Pulmonary artery endothelial cell (primary cell): ENCODE data around the gene LRRTM4. TPM values are rescaled to one million over a fixed set of nuclear protein-coding genes. Genes with fewer than 3 reads are reported as not detected.
"Not testable (repeated sequence)": the region's sequence is repeated elsewhere in the genome, so short reads cannot be mapped to it uniquely, and the experiment has no call there.

ENCODE experiments used
- DNase-seq: peaks from one replicate; pipeline ENCODE4 v3.0.0-alpha.2; 2011; ENCODE audit warnings: low read depth, low spot score
- total RNA-seq: library from RNA; depleted of rRNA; stranded (reverse); fragments of >200 nt; gene quantifications from 2 replicates; pipeline ENCODE4 v1.2.3, GENCODE V29; 2014

LRRTM4 gene
- total RNA-seq, 1 donor from 2014 or later = not detected

- DNase-seq = no peak
Observed at GRCh38 chr2:77179297-77179696, 342.9 kb downstream of the LRRTM4 start.

- DNase-seq = not testable (repeated sequence)
Observed at GRCh38 chr2:77175266-77175780, 346.9 kb downstream of the LRRTM4 start.

GRCh38 chr2:77169426-77169825, 352.8 kb downstream of the LRRTM4 start:
- DNase-seq = no peak

GRCh38 chr2:77164021-77164420, 358.2 kb downstream of the LRRTM4 start:
- DNase-seq = not testable (repeated sequence)

DNA sequence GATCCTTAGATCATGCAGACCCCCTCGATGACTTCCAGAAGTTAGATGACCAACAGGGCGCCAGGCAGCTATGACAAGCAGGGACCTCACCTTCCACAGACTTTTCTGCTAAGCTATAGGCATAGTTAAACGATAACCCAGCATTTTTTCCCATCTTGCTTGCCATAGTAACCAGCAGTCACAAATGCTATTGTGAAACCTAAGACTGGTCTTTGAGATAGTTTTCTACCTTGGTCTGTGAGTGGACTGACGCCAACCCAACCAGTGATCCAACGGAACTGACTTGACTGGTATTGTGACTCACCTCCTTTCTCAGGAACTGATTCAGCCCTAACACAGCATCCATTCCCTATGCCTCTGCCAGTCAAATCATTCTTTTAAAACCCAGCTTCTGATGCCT, 361.2 kb downstream of the LRRTM4 start:
- DNase-seq = no peak

GRCh38 chr2:77156599-77156998, 365.6 kb downstream of the LRRTM4 start:
- DNase-seq = no peak

GRCh38 chr2:77155511-77155910, 366.7 kb downstream of the LRRTM4 start:
- no peak for DNase-seq

DNA sequence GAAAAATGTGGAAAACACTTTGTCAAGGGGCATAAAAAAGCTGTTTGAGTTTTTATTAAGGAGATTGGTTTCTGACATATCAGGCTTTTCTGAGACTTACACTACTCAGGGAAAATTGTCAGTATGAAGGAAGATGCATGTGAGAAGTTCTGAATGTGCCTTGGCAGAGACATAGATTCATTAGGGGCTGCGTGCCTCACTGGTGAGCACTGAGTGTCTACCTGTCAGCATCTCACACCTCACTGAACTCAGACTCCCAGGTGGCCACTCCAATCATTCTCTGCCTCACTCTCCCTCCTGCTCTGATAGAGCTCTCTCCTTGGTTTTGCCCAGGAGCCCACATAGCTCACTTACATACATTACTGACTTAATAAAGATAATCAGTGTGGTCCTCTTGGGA, 372.6 kb downstream of the LRRTM4 start:
- no peak for DNase-seq

- DNase-seq = no peak
Observed at GRCh38 chr2:77147153-77147552, 375.0 kb downstream of the LRRTM4 start.

GRCh38 chr2:77144772-77145171, 377.4 kb downstream of the LRRTM4 start:
- DNase-seq = no peak

DNA sequence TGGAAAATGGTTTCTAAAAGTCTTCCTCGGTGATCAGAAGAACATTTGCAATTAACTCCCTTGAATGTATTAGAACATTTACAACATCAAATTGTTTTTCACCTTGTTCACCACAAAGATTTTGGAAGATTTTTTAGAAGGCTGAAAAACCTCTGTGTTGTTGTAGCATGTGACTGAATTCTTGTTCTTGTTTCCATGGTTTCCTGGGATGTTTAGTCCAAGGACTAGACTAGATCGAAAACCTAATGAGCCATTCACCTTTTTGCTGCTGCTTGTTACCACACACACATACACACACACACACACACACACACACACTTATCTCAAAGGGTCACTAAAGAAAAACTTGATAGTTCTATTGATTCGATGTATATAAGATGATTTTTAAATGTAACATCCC, 380.0 kb downstream of the LRRTM4 start:
- DNase-seq = no peak

DNA sequence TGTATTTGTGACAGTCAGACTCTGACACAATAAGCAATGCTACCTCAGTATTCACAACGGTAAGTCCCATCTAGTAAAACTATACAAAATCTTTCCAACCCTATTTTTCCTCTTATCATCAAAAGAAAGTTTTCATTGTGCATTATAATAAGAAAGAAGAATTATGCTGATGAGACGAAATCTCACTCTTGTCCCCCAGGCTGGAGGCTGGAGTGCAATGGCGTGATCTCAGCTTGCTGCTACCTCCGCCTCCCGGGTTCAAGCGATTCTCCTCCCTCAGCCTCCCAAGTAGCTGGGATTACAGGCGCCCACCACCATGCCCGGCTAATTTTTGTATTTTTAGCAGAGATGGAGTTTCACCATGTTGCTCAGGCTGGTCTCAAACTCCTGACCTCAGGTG, 393.7 kb downstream of the LRRTM4 start:
- not testable (repeated sequence) for DNase-seq

- no peak for DNase-seq
Observed at GRCh38 chr2:77127345-77127744, 394.8 kb downstream of the LRRTM4 start.

- DNase-seq = no peak
Observed at GRCh38 chr2:77121518-77121917, 400.7 kb downstream of the LRRTM4 start.

GRCh38 chr2:77119333-77119732, 402.8 kb downstream of the LRRTM4 start:
- DNase-seq = no peak

DNA sequence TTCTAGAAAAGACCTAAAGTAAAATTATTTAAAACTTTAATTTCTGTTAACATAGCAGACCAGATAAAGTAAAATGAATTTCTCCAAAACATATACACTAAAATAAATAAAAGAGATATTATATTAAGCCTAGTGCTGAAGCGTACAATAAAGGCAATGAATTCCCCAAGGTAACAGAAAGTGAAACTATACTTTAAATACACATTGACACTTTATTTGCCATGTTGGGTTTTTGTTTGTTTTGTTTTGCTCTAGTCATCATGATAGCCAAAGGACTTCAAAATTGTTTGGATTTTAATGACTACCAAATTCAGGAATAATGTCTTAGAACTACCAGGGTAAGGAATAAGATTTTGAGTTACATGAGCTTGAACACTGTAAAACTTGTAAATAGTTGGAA, 413.3 kb downstream of the LRRTM4 start:
- no peak for DNase-seq

- DNase-seq = no peak
Observed at GRCh38 chr2:77105008-77105407, 417.2 kb downstream of the LRRTM4 start.

GRCh38 chr2:77104554-77104953, 417.6 kb downstream of the LRRTM4 start:
- no peak for DNase-seq

GRCh38 chr2:77102927-77103326, 419.2 kb downstream of the LRRTM4 start:
- DNase-seq = no peak

DNA sequence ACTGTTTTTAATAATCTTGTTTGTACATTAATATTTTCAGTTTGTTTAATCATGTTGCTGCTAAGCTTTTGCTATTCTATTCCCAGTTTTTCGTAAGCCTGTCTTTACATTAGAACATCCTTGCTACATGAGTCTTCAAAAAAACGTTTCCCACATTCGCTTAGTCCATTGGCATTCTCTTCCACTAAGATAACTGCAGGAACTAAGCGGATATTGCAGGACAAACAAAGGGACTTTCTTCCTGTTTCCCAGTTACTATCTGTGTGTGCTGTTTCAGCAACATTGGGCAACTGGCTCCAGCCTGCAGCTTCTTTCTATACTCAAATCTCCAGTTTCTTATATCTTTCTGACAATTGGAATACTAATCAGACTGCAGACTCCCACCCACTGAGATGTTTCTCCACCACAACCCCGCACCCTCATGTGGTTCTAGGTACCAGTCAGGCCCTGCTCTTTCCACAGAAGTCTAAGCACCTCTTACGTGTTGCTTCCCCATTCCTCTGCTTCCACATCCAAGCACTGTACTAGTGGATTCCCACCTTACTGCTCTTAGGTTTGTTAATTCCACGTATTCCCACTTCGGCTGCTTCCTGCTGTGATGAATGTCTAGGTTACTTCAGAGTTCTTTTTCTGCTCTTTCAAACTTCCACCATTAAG, 420.3 kb downstream of the LRRTM4 start:
- no peak for DNase-seq

GRCh38 chr2:77099961-77100360, 422.2 kb downstream of the LRRTM4 start:
- DNase-seq = no peak

DNA sequence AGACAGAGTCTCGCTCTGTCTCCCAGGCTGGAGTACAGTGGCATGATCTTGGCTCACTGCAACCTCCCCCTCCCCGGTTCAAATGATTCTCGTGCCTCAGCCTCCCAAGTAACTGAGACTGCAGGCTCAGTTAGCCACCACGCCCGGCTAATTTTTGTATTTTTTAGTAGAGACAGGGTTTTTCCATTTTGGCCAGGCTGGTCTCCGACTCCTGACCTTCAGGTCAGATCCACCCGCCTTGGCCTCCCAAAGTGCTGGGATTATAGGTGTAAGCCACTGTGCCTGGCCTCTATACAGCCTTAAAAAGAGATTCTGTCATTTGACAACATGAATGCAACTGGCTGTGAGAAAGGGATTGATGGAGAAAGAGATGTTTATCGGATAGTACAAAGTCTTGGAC, 426.7 kb downstream of the LRRTM4 start:
- not testable (repeated sequence) for DNase-seq

- no peak for DNase-seq
Observed at GRCh38 chr2:77095096-77095495, 427.1 kb downstream of the LRRTM4 start.

- DNase-seq = not testable (repeated sequence)
Observed at GRCh38 chr2:77088424-77088823, 433.8 kb downstream of the LRRTM4 start.
